Esophagus squamous epithelium (tissue), 4 donors: ENCODE measurements around the gene PCSK4.

Experiments used
- POLR2A ChIP-seq, 4 donors: fragments of 450-650 bp; IDR thresholded peaks; one replicate each; pipeline ENCODE4 v1.6.1; 2017; ENCODE audit warnings: antibody characterized with exemption in 4 of 4, mild to moderate bottlenecking in 4 of 4, moderate library complexity in 3 of 4
- TF ChIP-seq, protein P1 (sequence below), 6 experiments: fragments of 450-650 bp in 4 of 6; fragments of 200-600 bp in 2 of 6; sonication (generic) in 2 of 6; IDR thresholded peaks; one replicate each; pipeline ENCODE4 v1.5.1; 2016 to 2019; ENCODE audit warnings: antibody characterized with exemption in 6 of 6, mild to moderate bottlenecking in 4 of 6, moderate library complexity in 4 of 6

DNA sequence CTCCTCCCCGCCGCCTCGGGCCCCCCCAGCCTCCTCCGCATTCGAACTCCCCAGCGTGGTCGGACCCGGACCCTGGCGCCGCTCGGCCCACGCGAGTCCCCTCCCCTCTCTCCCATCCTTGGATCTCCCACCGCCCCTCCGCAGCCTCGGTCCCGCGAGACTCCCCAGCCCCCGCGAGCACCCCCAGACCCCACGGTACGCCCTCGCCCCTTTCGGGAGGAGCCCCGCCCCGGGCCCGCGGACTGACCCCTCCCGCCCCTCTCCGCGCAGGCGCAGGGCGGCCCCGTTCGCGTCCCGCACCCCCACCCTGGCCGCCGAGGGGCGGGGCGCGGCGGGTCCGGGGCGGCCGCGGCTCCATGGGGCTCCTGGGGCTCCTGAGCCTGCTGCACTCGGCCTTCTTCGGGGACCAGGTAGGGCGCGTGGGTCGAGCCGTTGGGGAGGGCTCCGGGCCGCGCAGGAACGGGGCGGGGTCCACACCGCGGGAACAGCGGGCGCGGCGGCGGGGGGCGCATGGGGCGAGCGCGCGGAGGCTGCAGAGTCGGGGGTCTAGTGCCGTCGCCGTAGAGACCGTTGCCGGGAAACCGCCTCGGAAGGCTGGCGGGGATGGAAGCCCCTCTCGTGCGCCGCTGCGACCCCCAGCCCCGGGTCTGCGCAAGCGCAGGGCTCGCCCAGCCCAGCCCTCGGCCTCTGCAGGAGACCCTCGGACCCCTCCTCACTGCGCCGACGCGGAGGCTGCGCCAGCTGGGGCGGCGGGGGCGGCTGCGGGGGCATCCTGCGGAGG is 44.0 kb downstream of the PCSK4 start:
- TF ChIP-seq, protein P1, sequence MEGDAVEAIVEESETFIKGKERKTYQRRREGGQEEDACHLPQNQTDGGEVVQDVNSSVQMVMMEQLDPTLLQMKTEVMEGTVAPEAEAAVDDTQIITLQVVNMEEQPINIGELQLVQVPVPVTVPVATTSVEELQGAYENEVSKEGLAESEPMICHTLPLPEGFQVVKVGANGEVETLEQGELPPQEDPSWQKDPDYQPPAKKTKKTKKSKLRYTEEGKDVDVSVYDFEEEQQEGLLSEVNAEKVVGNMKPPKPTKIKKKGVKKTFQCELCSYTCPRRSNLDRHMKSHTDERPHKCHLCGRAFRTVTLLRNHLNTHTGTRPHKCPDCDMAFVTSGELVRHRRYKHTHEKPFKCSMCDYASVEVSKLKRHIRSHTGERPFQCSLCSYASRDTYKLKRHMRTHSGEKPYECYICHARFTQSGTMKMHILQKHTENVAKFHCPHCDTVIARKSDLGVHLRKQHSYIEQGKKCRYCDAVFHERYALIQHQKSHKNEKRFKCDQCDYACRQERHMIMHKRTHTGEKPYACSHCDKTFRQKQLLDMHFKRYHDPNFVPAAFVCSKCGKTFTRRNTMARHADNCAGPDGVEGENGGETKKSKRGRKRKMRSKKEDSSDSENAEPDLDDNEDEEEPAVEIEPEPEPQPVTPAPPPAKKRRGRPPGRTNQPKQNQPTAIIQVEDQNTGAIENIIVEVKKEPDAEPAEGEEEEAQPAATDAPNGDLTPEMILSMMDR (IDR thresholded peaks at IDR 0.05), result no peak
- TF ChIP-seq POLR2A (IDR thresholded peaks at IDR 0.05), result no peak
